ENCODE results near the gene DIPK1B. TPM values are rescaled to one million over a fixed set of nuclear protein-coding genes. Genes with fewer than 3 reads are reported as not detected.
"Not testable (repeated sequence)": the region's sequence is repeated elsewhere in the genome, so short reads cannot be mapped to it uniquely, and the experiment has no call there.

Gene DIPK1B
- total RNA-seq, 2 experiments from 2014 or later, result 0.14 TPM; not detected in 1

- no peak overlapping the region for H3K27ac Mint-ChIP-seq
Measured at GRCh38 chr9:136703276-136703860, 9.0 kb upstream of the DIPK1B start.

GRCh38 chr9:136704741-136705140 is 7.6 kb upstream of the DIPK1B start:
- POLR2A ChIA-PET, result interaction anchor here (2.1 kb wide), 1 partner anchor 22 kb away, joined by 7 read pairs; no protein-coding TSS in a partner anchor
- H3K4me1 Mint-ChIP-seq (ENCODE audit: low read depth), result peaks cover 22% of the 10 kb centered on the region
- intact Hi-C loops (cut with micrococcal nuclease); ATAC-seq; H3K27ac Mint-ChIP-seq; H3K36me3 Mint-ChIP-seq (ENCODE audit: low read depth); CTCF ChIA-PET; H3K9me3 Mint-ChIP-seq; DNase-seq; H3K4me3 Mint-ChIP-seq; H3K27me3 Mint-ChIP-seq: not testable (repeated sequence)

More at GRCh38 chr9:136703276-136703860, 9.0 kb upstream of the DIPK1B start:
- DNase-seq (no peak), ATAC-seq (no peak)
- intact Hi-C loops (cut with micrococcal nuclease), result no loop called here
- Mint-ChIP-seq H3K9me3 (no peaks in the 10 kb centered on the region), H3K4me3 (no peak overlapping the region), H3K27me3 (peaks cover 15% of the 10 kb centered on the region), H3K4me1 (ENCODE audit: low read depth) (peaks cover 22% of the 10 kb centered on the region), H3K36me3 (ENCODE audit: low read depth) (no peaks in the 10 kb centered on the region)
- TF ChIP-seq CTCF (IDR thresholded peaks at IDR 0.05), result no peak
- ChIA-PET CTCF (no interaction called here), POLR2A (interaction anchor here (7.6 kb wide), 1 partner anchor 25 kb away, joined by 44 read pairs; no protein-coding TSS in a partner anchor)

GRCh38 chr9:136705564-136705963 is 6.8 kb upstream of the DIPK1B start:
- ATAC-seq, result no peak
- Mint-ChIP-seq H3K27me3 (peaks cover 14% of the 10 kb centered on the region), H3K27ac (no peak overlapping the region), H3K4me1 (ENCODE audit: low read depth) (peaks cover 17% of the 10 kb centered on the region), H3K4me3 (no peak overlapping the region), H3K9me3 (no peaks in the 10 kb centered on the region), H3K36me3 (ENCODE audit: low read depth) (no peaks in the 10 kb centered on the region)
- TF ChIP-seq CTCF (IDR thresholded peaks at IDR 0.05), result no peak
- no peak for DNase-seq
- POLR2A ChIA-PET, result interaction anchor here (2.1 kb wide), 1 partner anchor 22 kb away, joined by 7 read pairs; no protein-coding TSS in a partner anchor
- intact Hi-C loops (cut with micrococcal nuclease), result no loop called here
- CTCF ChIA-PET, result interaction anchor here (0.7 kb wide), 1 partner anchor 45 kb away, joined by 3 read pairs; no protein-coding TSS in a partner anchor

GRCh38 chr9:136707011-136707410 is 5.4 kb upstream of the DIPK1B start:
- H3K4me1 Mint-ChIP-seq (ENCODE audit: low read depth), result peaks cover 8% of the 10 kb centered on the region
- H3K9me3 Mint-ChIP-seq, result no peaks in the 10 kb centered on the region
- TF ChIP-seq CTCF (IDR thresholded peaks at IDR 0.05), result no peak
- ChIA-PET POLR2A (interaction anchor here (0.6 to 2.6 kb wide), 2 partner anchors 20 to 181 kb away, joined by 3 to 10 read pairs; no protein-coding TSS in a partner anchor), CTCF (interaction anchor here (1.3 kb wide), 1 partner anchor 11 kb away, joined by 3 read pairs; no protein-coding TSS in a partner anchor)
- H3K27me3 Mint-ChIP-seq, result peaks cover 21% of the 10 kb centered on the region
- intact Hi-C loops (cut with micrococcal nuclease), result no loop called here
- no peak overlapping the region for H3K4me3 Mint-ChIP-seq
- H3K36me3 Mint-ChIP-seq (ENCODE audit: low read depth), result no peaks in the 10 kb centered on the region
- H3K27ac Mint-ChIP-seq, result no peak overlapping the region
- DNase-seq (no peak), ATAC-seq (no peak)

- intact Hi-C loops (cut with micrococcal nuclease), result no loop called here
- ChIA-PET POLR2A (interaction anchor here (1.3 to 2.6 kb wide), 2 partner anchors 19 to 21 kb away, joined by 7 to 10 read pairs; no protein-coding TSS in a partner anchor), CTCF (no interaction called here)
- H3K36me3 Mint-ChIP-seq (ENCODE audit: low read depth), result no peaks in the 10 kb centered on the region
- no peak for DNase-seq
- no peak for TF ChIP-seq CTCF (IDR thresholded peaks at IDR 0.05)
- H3K9me3 Mint-ChIP-seq, result no peaks in the 10 kb centered on the region
- no peak overlapping the region for H3K4me3 Mint-ChIP-seq
- no peak for ATAC-seq
- H3K27ac Mint-ChIP-seq, result no peak overlapping the region
- peaks cover 18% of the 10 kb centered on the region for H3K27me3 Mint-ChIP-seq
- peaks cover 5% of the 10 kb centered on the region for H3K4me1 Mint-ChIP-seq (ENCODE audit: low read depth)
Measured at GRCh38 chr9:136707849-136708517, 4.4 kb upstream of the DIPK1B start.

Measured in activated CD8-positive, alpha-beta T cell treated with anti-CD3 and anti-CD28 coated beads for 36 hours (primary cell).